MCF 10A (cell line): ENCODE data around the gene CCDC160. TPM values are rescaled to one million over a fixed set of nuclear protein-coding genes. Genes with fewer than 3 reads are reported as not detected.
A peak's percentile ranks its signal among the peaks of the same experiment; 100 is the strongest.

ENCODE experiments used
- Bru-seq: library from RNA; stranded (reverse); fragments of 400-500 nt; gene quantifications from one replicate; lab custom pipeline; 2021; lab: Mats Ljungman, UMichigan
- BruChase-seq, 2 experiments: library from RNA; stranded (reverse); fragments of 400-500 nt; gene quantifications; one replicate each; lab custom pipeline; 2021; lab: Mats Ljungman, UMichigan
- BruUV-seq: library from RNA; stranded (reverse); fragments of 400-500 nt; replicated peaks from 2 replicates; lab custom pipeline; 2021; lab: Mats Ljungman, UMichigan
- CTCF ChIA-PET: fragments of 300-600 bp; sonication (Branson Sonifier 250); formaldehyde crosslinking; extraction: SDS; loops from one replicate; lab custom pipeline; 2021; ENCODE audit warnings: antibody characterized with exemption, inconsistent platforms; lab: Yijun Ruan, JAX
- POLR2A ChIA-PET: fragments of 300-600, 350-650 bp; sonication (Branson Sonifier 250); formaldehyde crosslinking; extraction: SDS; loops from one replicate; lab custom pipeline; 2020; ENCODE audit warnings: antibody characterized with exemption, inconsistent platforms; lab: Yijun Ruan, JAX
- DNase-seq: peaks from one replicate; pipeline ENCODE4 v3.0.0-alpha.2; 2018; ENCODE audit not compliant: unreplicated experiment
- H3K27ac Mint-ChIP-seq: one replicate; pipeline ENCODE4 v1.8.0; 2022; ENCODE audit warnings: mild to moderate bottlenecking, low read depth, mixed read lengths; ENCODE audit not compliant: unreplicated experiment
- H3K27me3 Mint-ChIP-seq: one replicate; pipeline ENCODE4 v1.8.0; 2022; ENCODE audit warnings: mixed read lengths; ENCODE audit not compliant: insufficient read depth, unreplicated experiment
- H3K36me3 Mint-ChIP-seq: one replicate; pipeline ENCODE4 v1.8.0; 2022; ENCODE audit warnings: mild to moderate bottlenecking, moderate library complexity, mixed read lengths; ENCODE audit not compliant: insufficient read depth, unreplicated experiment
- H3K4me1 Mint-ChIP-seq: one replicate; pipeline ENCODE4 v1.8.0; 2022; ENCODE audit warnings: mixed read lengths; ENCODE audit not compliant: insufficient read depth, unreplicated experiment
- H3K4me3 Mint-ChIP-seq: one replicate; pipeline ENCODE4 v1.8.0; 2022; ENCODE audit warnings: mild to moderate bottlenecking, moderate library complexity, mixed read lengths; ENCODE audit not compliant: unreplicated experiment
- H3K9me3 Mint-ChIP-seq: one replicate; pipeline ENCODE4 v1.8.0; 2022; ENCODE audit warnings: mixed read lengths; ENCODE audit not compliant: unreplicated experiment
- intact Hi-C: fragments of 100-400 bp; cut with micrococcal nuclease; formaldehyde crosslinking; loops from 2 replicates; pipeline ENCODE4 v1.14.1; 2022
- long read RNA-seq: library from polyadenylated mRNA; stranded (forward); transcript quantifications from one replicate; pipeline ENCODE4 v2.0.0, GENCODE V29; 2022
- total RNA-seq: library from RNA; stranded (reverse); gene quantifications from 2 replicates; pipeline ENCODE4 v1.2.3, GENCODE V29; 2022
- TF ChIP-seq, protein P1 (sequence below): fragments of 200-600 bp; IDR thresholded peaks from one replicate; pipeline ENCODE4 v1.8.0; 2022; ENCODE audit warnings: antibody characterized with exemption, mild to moderate bottlenecking; ENCODE audit not compliant: unreplicated experiment

Gene CCDC160
- total RNA-seq (not detected in 2 replicates), Bru-seq, nascent RNA (not detected), BruChase-seq, experiment 1, labeled RNA remaining after a 6-hour chase (not detected), BruChase-seq, experiment 2, labeled RNA remaining after a 2-hour chase (not detected)
- long read RNA-seq: 0 reads

DNA sequence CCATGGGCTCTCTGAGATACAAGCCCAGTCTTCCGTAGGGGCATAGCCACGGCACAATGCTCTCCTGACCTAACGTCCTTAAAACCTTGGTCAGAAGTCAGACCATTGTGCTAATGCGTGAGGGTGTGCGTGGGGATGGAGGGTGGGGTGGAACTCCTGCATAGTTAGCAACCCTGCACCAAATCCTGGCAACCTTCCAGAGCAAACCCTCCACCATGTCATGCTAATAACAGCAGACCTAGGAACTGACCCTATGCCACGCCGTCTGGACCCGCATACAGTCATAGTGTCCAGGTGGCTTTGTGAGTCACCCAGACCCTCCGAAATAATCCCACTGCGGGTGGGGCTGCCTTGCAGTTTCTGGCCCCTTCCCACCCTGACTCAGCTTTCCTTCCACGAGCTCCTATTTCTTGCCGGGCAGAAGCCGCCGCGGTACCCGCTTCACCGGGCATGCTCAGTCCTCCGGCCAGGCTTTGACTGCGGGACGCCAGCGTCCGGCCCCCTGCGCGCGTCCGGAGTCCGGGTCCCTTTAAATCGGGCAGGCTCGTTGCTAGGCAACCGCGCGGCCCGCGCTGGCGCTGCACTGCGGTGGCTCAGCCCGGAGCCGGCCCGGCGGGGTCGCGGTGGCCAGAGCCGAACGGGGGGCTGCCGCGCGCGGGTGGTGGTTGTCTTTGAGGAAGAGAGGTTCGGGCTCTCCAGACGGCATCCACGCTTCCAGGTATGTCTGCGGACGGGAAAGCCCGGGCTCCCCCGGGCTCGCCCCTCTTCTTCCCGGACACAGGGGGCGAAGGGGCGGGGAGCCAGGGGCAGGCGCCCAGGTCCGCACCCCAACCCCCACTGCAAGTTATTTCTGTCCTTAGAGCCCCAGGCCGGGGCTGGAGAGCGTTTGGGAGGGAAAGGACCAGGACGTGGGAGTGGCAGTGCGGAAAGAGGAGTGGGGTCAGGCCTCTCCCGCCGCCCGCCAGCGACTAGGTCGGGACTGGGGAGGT is at the start of gene CCDC160:
TSS of gene CCDC160 (plus strand) at position 557 of the 989 bp plus-strand sequence. CDS start 7,619 bp downstream, outside the sequence.
- Mint-ChIP-seq H3K36me3 (peaks cover 5% of the 10 kb centered on the region), H3K27me3 (peaks cover 19% of the 10 kb centered on the region), H3K27ac (no peak within 1 kb of the TSS), H3K4me1 (no peaks in the 10 kb centered on the region), H3K9me3 (no peaks in the 10 kb centered on the region), H3K4me3 (no peak within 1 kb of the TSS)
- BruUV-seq: no TSS peak
- ChIA-PET POLR2A (no interaction called here), CTCF (interaction anchor here (0.8 kb wide), 1 partner anchor 58 kb away, joined by 3 read pairs; no protein-coding TSS in a partner anchor)
- TF ChIP-seq, protein P1, sequence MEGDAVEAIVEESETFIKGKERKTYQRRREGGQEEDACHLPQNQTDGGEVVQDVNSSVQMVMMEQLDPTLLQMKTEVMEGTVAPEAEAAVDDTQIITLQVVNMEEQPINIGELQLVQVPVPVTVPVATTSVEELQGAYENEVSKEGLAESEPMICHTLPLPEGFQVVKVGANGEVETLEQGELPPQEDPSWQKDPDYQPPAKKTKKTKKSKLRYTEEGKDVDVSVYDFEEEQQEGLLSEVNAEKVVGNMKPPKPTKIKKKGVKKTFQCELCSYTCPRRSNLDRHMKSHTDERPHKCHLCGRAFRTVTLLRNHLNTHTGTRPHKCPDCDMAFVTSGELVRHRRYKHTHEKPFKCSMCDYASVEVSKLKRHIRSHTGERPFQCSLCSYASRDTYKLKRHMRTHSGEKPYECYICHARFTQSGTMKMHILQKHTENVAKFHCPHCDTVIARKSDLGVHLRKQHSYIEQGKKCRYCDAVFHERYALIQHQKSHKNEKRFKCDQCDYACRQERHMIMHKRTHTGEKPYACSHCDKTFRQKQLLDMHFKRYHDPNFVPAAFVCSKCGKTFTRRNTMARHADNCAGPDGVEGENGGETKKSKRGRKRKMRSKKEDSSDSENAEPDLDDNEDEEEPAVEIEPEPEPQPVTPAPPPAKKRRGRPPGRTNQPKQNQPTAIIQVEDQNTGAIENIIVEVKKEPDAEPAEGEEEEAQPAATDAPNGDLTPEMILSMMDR: no peak
- no peak for DNase-seq
- intact Hi-C loops: no loop called here

DNA sequence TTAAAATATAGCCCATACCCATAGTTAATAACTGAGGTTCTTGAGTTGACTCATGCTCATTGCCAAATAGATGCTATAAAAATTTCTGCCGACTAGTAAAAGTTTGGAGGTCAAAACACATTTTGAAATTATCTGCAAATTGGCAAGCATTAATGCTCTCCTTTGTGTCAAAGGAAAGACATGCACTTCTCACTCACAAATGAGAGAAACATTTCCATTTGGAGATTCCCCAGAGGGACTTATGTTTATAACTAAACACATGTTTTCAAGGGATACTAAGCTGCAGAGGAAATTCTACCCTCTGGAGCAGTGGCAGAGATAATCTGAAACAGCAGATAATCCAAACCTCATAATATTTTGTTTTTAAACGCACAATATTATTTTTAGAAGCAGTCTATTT is 45.7 kb upstream of the CCDC160 start:
- H3K36me3 Mint-ChIP-seq: no peaks in the 10 kb centered on the region
- H3K4me1 Mint-ChIP-seq: no peaks in the 10 kb centered on the region
- intact Hi-C loops: no loop called here
- no peaks in the 10 kb centered on the region for H3K9me3 Mint-ChIP-seq
- DNase-seq: no peak
- BruUV-seq: no TSS peak
- no peak overlapping the region for H3K27ac Mint-ChIP-seq
- TF ChIP-seq, protein P1: no peak
- POLR2A ChIA-PET: no interaction called here
- CTCF ChIA-PET: no interaction called here
- peaks cover 59% of the 10 kb centered on the region for H3K27me3 Mint-ChIP-seq
- no peak overlapping the region for H3K4me3 Mint-ChIP-seq

DNA sequence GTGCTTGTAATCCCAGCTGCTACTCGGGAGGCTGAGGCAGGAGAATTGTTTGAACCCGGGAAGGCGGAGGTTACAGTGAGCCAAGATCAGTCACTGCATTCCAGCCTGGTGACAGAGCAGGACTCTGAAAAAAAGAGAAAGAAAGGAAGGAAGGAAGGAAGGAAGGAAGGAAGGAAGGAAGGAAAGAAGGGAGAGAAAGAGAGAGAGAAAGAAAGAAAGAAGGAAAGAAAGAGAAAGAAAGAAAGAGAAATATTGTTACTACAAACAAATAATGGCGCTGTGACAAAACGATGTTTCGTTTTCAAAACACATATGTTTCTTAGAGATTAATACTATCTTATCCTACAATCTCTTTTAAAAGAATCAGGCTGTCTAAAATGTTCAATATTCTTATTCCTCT is 42.1 kb upstream of the CCDC160 start:
- Mint-ChIP-seq H3K36me3 (no peaks in the 10 kb centered on the region), H3K27ac (no peak overlapping the region), H3K27me3 (peaks cover 54% of the 10 kb centered on the region), H3K9me3 (no peaks in the 10 kb centered on the region), H3K4me1 (no peaks in the 10 kb centered on the region), H3K4me3 (no peak overlapping the region)
- no peak for DNase-seq
- no TSS peak for BruUV-seq
- ChIA-PET CTCF (interaction anchor here (0.7 to 0.8 kb wide), 2 partner anchors 50 to 60 kb away, joined by 3 read pairs; no protein-coding TSS in a partner anchor), POLR2A (interaction anchor here (0.6 kb wide), 2 partner anchors 40 to 42 kb away, joined by 3 to 4 read pairs; no protein-coding TSS in a partner anchor)
- intact Hi-C loops: no loop called here
- TF ChIP-seq, protein P1: no peak

DNA sequence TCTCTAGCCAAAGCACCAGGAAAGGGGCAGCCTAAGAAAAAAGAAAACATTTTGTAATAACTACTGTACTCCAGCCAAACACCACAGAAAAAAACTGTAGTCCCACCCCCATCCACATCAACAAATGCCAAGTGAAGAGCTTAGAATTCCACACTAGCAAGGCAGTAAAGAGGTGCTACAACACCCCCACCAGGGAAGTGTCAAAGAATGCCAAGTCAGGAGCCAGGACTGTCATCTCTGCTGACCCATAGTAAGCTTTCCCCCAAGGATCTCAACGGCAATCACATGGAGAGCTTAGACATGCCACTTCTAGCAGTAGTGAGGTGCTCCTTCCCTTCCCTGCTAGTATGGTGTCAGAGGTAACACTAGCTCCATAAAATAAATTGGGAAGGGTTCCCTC is 34.4 kb upstream of the CCDC160 start:
- H3K9me3 Mint-ChIP-seq: peaks cover 7% of the 10 kb centered on the region
- no peaks in the 10 kb centered on the region for H3K36me3 Mint-ChIP-seq
- BruUV-seq: no TSS peak

More for the DNA sequence above, 34.4 kb upstream of the CCDC160 start:
- Mint-ChIP-seq H3K4me1 (no peaks in the 10 kb centered on the region), H3K27me3 (no peaks in the 10 kb centered on the region), H3K4me3 (no peak overlapping the region), H3K27ac (no peak overlapping the region)
- ChIA-PET POLR2A (interaction anchor here (0.6 kb wide), 1 partner anchor 75 kb away, joined by 3 read pairs; no protein-coding TSS in a partner anchor), CTCF (no interaction called here)
- TF ChIP-seq, protein P1: no peak
- peak; percentile 6 for DNase-seq
- intact Hi-C loops: no loop called here
